Stomach (tissue), 4 donors: ENCODE measurements around the gene GRIA1.
"Not testable (repeated sequence)": the region's sequence is repeated elsewhere in the genome, so short reads cannot be mapped to it uniquely, and the experiment has no call there.

Experiments used
- EP300 ChIP-seq: sonication (generic); formaldehyde crosslinking; IDR thresholded peaks from one replicate; pipeline ENCODE4 v1.6.1; 2017; ENCODE audit warnings: antibody characterized with exemption
- POLR2A ChIP-seq, 4 donors: fragments of 450-650 bp; IDR thresholded peaks; one replicate each; pipeline ENCODE4 v1.6.1; 2016; ENCODE audit warnings: antibody characterized with exemption in 4 of 4, control low read depth in 2 of 4, mild to moderate bottlenecking in 1 of 4, moderate library complexity in 1 of 4
- POLR2AphosphoS5 ChIP-seq, 3 donors: sonication (generic); formaldehyde crosslinking; IDR thresholded peaks; one replicate each; pipeline ENCODE4 v1.6.1; 2016; ENCODE audit warnings: antibody characterized with exemption in 3 of 3
- TF ChIP-seq, protein P1 (sequence below), 7 experiments: fragments of 450-650 bp in 4 of 7; fragments of 200-600 bp in 3 of 7; sonication (generic) in 3 of 7; IDR thresholded peaks; one replicate each; pipeline ENCODE4 v1.5.1; 2016 to 2019; ENCODE audit warnings: antibody characterized with exemption in 7 of 7, control low read depth in 2 of 7, mild to moderate bottlenecking in 1 of 7

DNA sequence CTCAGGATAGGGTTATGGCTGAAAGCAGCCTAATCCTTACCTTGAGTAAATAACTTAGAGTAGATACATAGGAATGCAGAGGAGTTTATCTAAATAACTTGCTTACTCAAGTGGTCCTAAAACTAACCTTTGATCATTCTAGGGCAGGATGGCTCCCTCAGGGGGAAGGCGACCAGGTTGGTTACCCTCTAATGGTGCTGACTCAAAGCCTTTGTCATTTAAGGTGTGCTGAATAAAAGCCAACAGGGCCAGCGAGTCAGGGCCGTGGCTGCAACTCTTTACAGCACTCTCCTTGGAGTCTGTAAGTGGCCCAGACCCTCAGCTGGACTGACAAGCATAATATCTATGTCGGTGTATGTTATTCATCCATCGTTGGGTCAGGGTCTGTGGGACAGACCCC is 372.4 kb downstream of the GRIA1 start:
- TF ChIP-seq POLR2AphosphoS5 (IDR thresholded peaks at IDR 0.05); POLR2A (IDR thresholded peaks at IDR 0.05); EP300: not testable (repeated sequence)
- TF ChIP-seq, protein P1, sequence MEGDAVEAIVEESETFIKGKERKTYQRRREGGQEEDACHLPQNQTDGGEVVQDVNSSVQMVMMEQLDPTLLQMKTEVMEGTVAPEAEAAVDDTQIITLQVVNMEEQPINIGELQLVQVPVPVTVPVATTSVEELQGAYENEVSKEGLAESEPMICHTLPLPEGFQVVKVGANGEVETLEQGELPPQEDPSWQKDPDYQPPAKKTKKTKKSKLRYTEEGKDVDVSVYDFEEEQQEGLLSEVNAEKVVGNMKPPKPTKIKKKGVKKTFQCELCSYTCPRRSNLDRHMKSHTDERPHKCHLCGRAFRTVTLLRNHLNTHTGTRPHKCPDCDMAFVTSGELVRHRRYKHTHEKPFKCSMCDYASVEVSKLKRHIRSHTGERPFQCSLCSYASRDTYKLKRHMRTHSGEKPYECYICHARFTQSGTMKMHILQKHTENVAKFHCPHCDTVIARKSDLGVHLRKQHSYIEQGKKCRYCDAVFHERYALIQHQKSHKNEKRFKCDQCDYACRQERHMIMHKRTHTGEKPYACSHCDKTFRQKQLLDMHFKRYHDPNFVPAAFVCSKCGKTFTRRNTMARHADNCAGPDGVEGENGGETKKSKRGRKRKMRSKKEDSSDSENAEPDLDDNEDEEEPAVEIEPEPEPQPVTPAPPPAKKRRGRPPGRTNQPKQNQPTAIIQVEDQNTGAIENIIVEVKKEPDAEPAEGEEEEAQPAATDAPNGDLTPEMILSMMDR (IDR thresholded peaks at IDR 0.05): not testable (repeated sequence)
